HUES64 (cell line): ENCODE measurements around the gene ELAC1.

ENCODE experiments used
- H3K27ac ChIP-seq: 2 replicates; pipeline ENCODE4 v1.7.0; 2013; ENCODE audit warnings: low read depth, low read length, inconsistent platforms
- H3K27me3 ChIP-seq: 2 replicates; pipeline ENCODE4 v1.6.1; 2013; ENCODE audit warnings: mild to moderate bottlenecking, low read length; ENCODE audit not compliant: insufficient read depth
- H3K36me3 ChIP-seq: 2 replicates; pipeline ENCODE4 v1.6.1; 2013; ENCODE audit warnings: mild to moderate bottlenecking, low read length; ENCODE audit not compliant: insufficient read depth
- H3K4me1 ChIP-seq: 2 replicates; pipeline ENCODE4 v1.6.1; 2013; ENCODE audit warnings: mild to moderate bottlenecking, low read length, moderate library complexity; ENCODE audit not compliant: insufficient read depth
- H3K4me3 ChIP-seq: 2 replicates; pipeline ENCODE4 v1.5.1; 2013; ENCODE audit warnings: mild to moderate bottlenecking, low read length, moderate library complexity
- H3K9ac ChIP-seq: 2 replicates; pipeline ENCODE4 v1.6.1; 2013; ENCODE audit warnings: mild to moderate bottlenecking, low read depth, low read length
- H3K9me3 ChIP-seq: 2 replicates; pipeline ENCODE4 v1.6.1; 2013; ENCODE audit warnings: low read depth, low read length; ENCODE audit not compliant: insufficient read depth
- WGBS: fragments of 150-250, 120-280 bp; methylation state at CpG from one replicate; pipeline ENCODE4 v1.1.7; 2013; ENCODE audit warnings: missing lambda C conversion rate; 5-methylcytosine and 5-hydroxymethylcytosine counted together

ELAC1 gene

DNA sequence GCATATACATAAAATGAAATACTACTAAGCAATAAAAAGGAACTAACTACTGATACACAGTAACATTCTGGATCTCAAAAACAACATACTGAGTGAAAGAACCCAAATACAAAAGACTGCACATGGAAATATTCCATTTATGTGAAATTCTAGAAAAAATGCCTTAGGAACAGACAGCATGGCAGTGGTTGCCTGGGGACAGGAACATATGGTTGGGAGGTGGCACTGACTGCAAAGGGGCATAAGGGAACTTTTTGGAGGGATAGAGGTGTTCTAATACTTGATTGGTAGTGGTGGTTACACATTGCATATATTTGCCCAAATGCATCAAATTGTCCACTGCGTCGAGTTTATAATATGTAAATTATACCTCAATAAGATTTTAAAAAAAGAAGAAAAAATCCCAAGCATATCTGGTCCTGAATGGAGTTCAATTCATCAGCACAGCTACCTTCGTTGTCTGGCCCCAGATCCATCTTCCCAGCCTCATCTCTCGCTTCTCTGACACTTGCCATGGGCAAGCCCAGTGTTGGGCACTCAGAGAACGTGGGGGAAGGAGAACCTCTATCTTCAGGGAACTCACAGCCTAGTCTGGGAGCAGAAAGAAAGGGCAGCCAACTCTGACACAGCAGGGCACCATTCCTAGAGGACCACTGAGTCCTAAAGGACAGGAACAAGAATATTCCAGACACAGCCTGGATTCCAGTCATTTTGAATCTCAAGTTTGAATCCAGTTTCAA lies 53.6 kb downstream of the ELAC1 start:
- no peaks in the 10 kb centered on the region; the same call in 1 of the 2 replicates for H3K9me3 ChIP-seq
- WGBS, result 95% methylated on average over 5 of the region's 5 CpGs
- peaks cover 5% of the 10 kb centered on the region for H3K36me3 ChIP-seq
- H3K4me1 ChIP-seq, result peaks cover 14% of the 10 kb centered on the region
- no peak overlapping the region for H3K4me3 ChIP-seq
- H3K27me3 ChIP-seq, result no peaks in the 10 kb centered on the region
- no peak overlapping the region for H3K27ac ChIP-seq
- H3K9ac ChIP-seq, result no peak overlapping the region

GRCh38 chr18:51025512-51025911 lies 57.7 kb downstream of the ELAC1 start:
- peaks cover 5% of the 10 kb centered on the region for H3K36me3 ChIP-seq
- no peak overlapping the region for H3K4me3 ChIP-seq
- H3K9ac ChIP-seq, result no peak overlapping the region
- WGBS, result 82% methylated on average over 2 of the region's 2 CpGs
- peaks cover 24% of the 10 kb centered on the region for H3K4me1 ChIP-seq
- no peaks in the 10 kb centered on the region for H3K27me3 ChIP-seq
- H3K27ac ChIP-seq, result no peak overlapping the region
- no peaks in the 10 kb centered on the region; the same call in 1 of the 2 replicates for H3K9me3 ChIP-seq

GRCh38 chr18:51028201-51028805 lies 60.5 kb downstream of the ELAC1 start:
- peak overlapping the region; percentile 7; the same call in 1 of the 2 replicates for H3K4me3 ChIP-seq
- peaks cover 44% of the 10 kb centered on the region for H3K4me1 ChIP-seq
- H3K27me3 ChIP-seq, result no peaks in the 10 kb centered on the region
- peaks cover 6% of the 10 kb centered on the region for H3K36me3 ChIP-seq
- H3K9me3 ChIP-seq, result no peaks in the 10 kb centered on the region; the same call in 1 of the 2 replicates
- WGBS, result 47% methylated on average over 3 of the region's 4 CpGs
- peak overlapping the region; percentile 64; the same call in 1 of the 2 replicates for H3K27ac ChIP-seq
- no peak overlapping the region for H3K9ac ChIP-seq

DNA sequence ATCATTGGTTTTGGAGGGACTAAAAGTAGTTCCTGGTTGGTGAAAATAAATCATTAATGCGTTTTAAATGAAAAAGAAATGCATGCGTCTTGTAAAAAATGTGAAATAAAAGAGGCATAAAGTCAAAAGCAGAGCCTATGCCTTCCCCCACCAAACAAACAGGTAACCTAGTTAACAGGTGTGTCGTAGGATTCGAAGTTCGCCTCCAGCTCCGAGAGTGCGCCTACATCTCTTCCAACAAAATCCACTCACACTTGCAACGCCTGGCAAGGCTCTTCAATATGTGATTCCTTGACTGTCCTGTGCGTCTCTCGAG lies 61.5 kb downstream of the ELAC1 start:
- 51% methylated on average over 10 of the region's 10 CpGs for WGBS
- peak overlapping the region; percentile 59; the same call in 1 of the 2 replicates for H3K27ac ChIP-seq

DNA sequence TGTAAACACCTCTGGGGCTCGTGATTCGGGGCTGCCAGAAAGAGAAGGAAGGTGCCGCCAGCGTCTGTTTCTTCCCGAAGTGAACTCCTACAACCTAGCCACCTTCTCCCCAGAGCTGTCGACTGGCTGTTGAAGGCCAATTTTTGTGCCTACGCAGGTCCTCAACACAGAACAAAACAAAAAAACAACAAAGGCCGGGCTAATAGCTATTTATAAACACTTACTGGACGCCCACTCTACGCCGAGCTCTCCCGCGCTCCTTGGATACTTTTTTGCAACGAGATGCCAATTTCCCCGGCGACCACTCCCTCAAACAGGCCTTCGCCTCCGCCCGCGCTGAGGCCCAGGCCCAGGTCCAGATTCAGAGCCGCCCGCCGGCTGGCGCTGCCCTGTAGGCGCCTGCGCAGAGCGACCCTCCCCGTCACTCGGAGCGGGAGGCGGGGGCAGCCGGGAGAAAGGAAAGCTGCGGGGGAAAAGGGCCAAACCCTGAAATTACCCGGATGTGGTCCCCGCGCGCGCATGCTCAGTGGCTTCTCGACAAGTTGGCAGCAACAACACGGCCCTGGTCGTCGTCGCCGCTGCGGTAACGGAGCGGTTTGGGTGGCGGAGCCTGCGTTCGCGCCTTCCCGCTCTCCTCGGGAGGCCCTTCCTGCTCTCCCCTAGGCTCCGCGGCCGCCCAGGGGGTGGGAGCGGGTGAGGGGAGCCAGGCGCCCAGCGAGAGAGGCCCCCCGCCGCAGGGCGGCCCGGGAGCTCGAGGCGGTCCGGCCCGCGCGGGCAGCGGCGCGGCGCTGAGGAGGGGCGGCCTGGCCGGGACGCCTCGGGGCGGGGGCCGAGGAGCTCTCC lies 62.1 kb downstream of the ELAC1 start, which contains the start of gene SMAD4:
SMAD4 (plus strand) TSS at position 520 of the 843 bp plus-strand sequence. CDS start 16,834 bp downstream, outside the sequence.
- H3K4me1 ChIP-seq, result peaks cover 54% of the 10 kb centered on the region

More for the DNA sequence above, 61.5 kb downstream of the ELAC1 start:
- Histone ChIP-seq H3K4me3 (peak overlapping the region; percentile 92), H3K36me3 (peaks cover 12% of the 10 kb centered on the region), H3K27me3 (no peaks in the 10 kb centered on the region), H3K4me1 (peaks cover 49% of the 10 kb centered on the region), H3K9ac (peak overlapping the region; percentile 98), H3K9me3 (no peaks in the 10 kb centered on the region)

DNA sequence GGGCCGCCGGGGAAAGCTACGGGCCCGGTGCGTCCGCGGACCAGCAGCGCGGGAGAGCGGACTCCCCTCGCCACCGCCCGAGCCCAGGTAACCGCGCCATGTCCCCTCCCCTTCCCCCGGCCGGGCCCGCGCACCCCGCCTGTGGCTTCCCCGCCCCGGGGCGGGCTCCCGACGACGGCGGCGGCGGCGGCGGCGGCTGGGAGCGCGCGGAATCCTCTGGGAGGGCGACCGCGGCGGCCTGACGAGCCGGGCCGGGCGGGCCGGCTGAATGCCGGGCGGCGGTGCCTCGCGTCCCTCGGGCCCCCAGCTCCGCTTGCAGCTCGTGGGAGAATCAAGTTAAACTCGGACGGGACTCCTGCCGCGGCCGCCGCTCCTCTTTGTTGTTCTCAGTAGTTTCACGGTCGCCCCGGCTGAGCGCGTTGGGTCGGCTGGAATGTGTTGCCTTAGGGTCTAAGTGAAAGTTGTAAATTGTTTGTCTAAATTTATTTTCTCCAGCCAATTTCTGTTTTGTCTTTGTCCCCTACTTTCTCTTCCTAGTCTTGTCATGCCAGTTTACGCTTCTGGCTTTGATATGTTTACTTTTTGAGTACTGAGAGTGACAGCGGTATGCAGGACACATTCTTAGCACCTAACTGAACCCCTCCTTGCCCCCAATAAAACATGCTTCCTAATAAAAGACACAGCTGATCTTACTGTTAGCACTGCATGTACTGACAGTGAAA lies 62.9 kb downstream of the ELAC1 start:
- Histone ChIP-seq H3K36me3 (peaks cover 10% of the 10 kb centered on the region), H3K9ac (peak overlapping the region; percentile 98), H3K27me3 (no peaks in the 10 kb centered on the region), H3K27ac (peak overlapping the region; percentile 97), H3K4me3 (peak overlapping the region; percentile 92), H3K9me3 (no peaks in the 10 kb centered on the region), H3K4me1 (peaks cover 60% of the 10 kb centered on the region)
- WGBS, result under 1% methylated on average over 64 of the region's 66 CpGs

More for the DNA sequence above, 62.1 kb downstream of the ELAC1 start, which contains the start of gene SMAD4:
- H3K27ac ChIP-seq, result peak within 1 kb of the TSS; percentile 97
- 1% methylated on average over 79 of the region's 79 CpGs for WGBS
- peak within 1 kb of the TSS; percentile 92 for H3K4me3 ChIP-seq
- H3K9ac ChIP-seq, result peak within 1 kb of the TSS; percentile 98
- peaks cover 12% of the 10 kb centered on the region for H3K36me3 ChIP-seq
- no peaks in the 10 kb centered on the region for H3K27me3 ChIP-seq
- no peaks in the 10 kb centered on the region for H3K9me3 ChIP-seq

DNA sequence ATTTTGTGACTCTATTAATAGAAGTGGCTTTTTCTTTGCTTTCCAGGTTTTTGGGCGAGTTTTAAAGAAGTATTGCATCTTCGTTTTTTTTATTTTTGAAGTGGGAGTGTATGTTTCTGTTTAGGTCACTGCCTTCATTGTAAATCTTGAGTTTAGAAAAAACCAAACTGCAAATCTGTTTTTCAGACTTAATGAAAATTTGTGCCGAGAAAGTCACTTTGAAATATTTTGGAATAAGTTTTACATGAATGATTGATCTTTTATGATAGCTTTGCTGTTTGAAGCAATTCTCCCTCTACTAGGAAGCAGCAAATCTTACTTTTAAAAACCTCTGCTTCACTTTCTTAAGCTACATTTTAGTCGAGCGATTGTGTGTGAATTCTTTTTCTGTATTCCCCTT lies 64.4 kb downstream of the ELAC1 start:
- Histone ChIP-seq H3K4me3 (peak overlapping the region; percentile 92), H3K4me1 (peaks cover 69% of the 10 kb centered on the region), H3K27ac (peak overlapping the region; percentile 12; the same call in 1 of the 2 replicates), H3K9me3 (no peaks in the 10 kb centered on the region), H3K9ac (peak overlapping the region; percentile 52), H3K27me3 (no peaks in the 10 kb centered on the region), H3K36me3 (peaks cover 13% of the 10 kb centered on the region)
- WGBS, result 45% methylated on average over 5 of the region's 5 CpGs

GRCh38 chr18:51037230-51037629 lies 69.4 kb downstream of the ELAC1 start:
- 92% methylated on average over 1 of the region's 2 CpGs for WGBS
- Histone ChIP-seq H3K27me3 (no peaks in the 10 kb centered on the region), H3K36me3 (peaks cover 13% of the 10 kb centered on the region), H3K4me1 (peaks cover 69% of the 10 kb centered on the region), H3K9me3 (no peaks in the 10 kb centered on the region), H3K27ac (no peak overlapping the region), H3K4me3 (no peak overlapping the region), H3K9ac (no peak overlapping the region)
